SK-N-MC (cell line): ENCODE results near the gene DSG2.

Source experiments
- DNase-seq: peaks from one replicate; pipeline ENCODE4 v3.0.0-alpha.2; 2011; ENCODE audit warnings: low read depth, low spot score
- H3K27ac ChIP-seq: fragments of 200-600 bp; sonication (generic); 2 replicates; pipeline ENCODE4 v1.5.1; 2016; ENCODE audit warnings: mixed run types
- H3K36me3 ChIP-seq: fragments of 200-600 bp; sonication (generic); 2 replicates; pipeline ENCODE4 v1.6.1; 2017; ENCODE audit warnings: antibody characterized with exemption, low read length, mixed read lengths; ENCODE audit not compliant: insufficient read depth
- H3K4me3 ChIP-seq: fragments of 200-600 bp; sonication (generic); 2 replicates; pipeline ENCODE4 v1.5.1; 2016
- H3K9ac ChIP-seq: fragments of 200-600 bp; sonication (generic); 2 replicates; pipeline ENCODE4 v1.8.0; 2017; ENCODE audit warnings: mixed run types, mixed read lengths; ENCODE audit not compliant: insufficient read length
- H3K9me3 ChIP-seq: fragments of 200-600 bp; sonication (generic); 2 replicates; pipeline ENCODE4 v1.6.1; 2017; ENCODE audit warnings: low read depth, mild to moderate bottlenecking, antibody characterized with exemption, low read length, moderate library complexity, mixed read lengths
- EZH2 ChIP-seq: fragments of 200-600 bp; sonication (generic); IDR thresholded peaks from one replicate; pipeline ENCODE4 v1.6.1; 2017; ENCODE audit warnings: antibody characterized with exemption
- FOXP2 ChIP-seq: optimal IDR thresholded peaks from 2 replicates; pipeline ENCODE3; 2011; ENCODE audit warnings: mild to moderate bottlenecking, moderate library complexity; ENCODE audit not compliant: insufficient read depth; ENCODE audit errors: extremely low read length, control extremely low read depth
- POLR2AphosphoS5 ChIP-seq: IDR thresholded peaks from 2 replicates; pipeline ENCODE4 v1.6.1; 2012; ENCODE audit warnings: mild to moderate bottlenecking, low read depth, low read length, borderline replicate concordance

The DSG2 gene

DNA sequence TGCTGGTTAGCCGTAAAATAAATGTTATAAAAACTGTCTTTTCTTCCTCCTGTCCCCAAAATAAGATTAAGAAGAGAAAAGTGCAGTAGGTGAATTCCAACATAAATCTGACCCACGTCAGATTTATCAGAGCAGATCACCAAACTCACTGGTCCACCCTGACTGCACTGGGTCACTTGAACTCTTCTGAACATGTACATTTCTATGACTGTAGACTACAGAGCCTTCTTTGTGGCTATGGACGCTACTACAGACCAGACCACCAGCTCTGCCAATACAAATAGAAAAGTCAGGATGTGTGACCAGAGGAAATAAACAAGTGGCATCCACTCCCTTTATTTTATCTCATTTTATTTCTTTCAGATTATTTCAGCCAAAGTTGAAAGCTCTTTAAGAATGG, 11.6 kb downstream of the DSG2 start:
- Histone ChIP-seq H3K4me3 (no peak overlapping the region), H3K9me3 (no peaks in the 10 kb centered on the region), H3K9ac (no peak overlapping the region), H3K27ac (no peak overlapping the region), H3K36me3 (no peaks in the 10 kb centered on the region)
- TF ChIP-seq EZH2 (no peak), FOXP2 (no peak), POLR2AphosphoS5 (no peak)
- DNase-seq: no peak

DNA sequence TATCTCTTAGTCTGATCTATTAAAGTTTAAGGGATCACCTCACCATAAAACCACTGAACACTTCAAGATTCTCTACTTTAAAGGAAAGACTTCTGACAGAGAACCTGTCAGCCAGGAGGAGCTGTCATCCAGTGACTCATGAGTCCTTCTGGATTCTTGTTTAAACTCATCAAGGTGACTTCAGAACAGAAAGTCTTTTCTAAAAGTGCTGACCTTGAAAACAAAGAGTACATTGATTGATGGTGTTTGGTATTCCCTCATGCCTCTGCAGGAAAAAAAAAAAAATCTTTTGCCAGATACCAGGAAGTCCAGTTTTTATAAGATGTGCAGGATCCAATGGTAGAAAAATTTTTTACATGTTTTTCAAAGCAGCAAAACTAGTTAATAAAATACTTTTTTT, 12.3 kb downstream of the DSG2 start:
- H3K27ac ChIP-seq: no peak overlapping the region
- H3K4me3 ChIP-seq: no peak overlapping the region
- DNase-seq: no peak
- H3K36me3 ChIP-seq: no peaks in the 10 kb centered on the region
- H3K9me3 ChIP-seq: no peaks in the 10 kb centered on the region
- TF ChIP-seq POLR2AphosphoS5: no peak
- no peak for TF ChIP-seq EZH2
- TF ChIP-seq FOXP2: no peak
- H3K9ac ChIP-seq: no peak overlapping the region

GRCh38 chr18:31511098-31511497, 13.1 kb downstream of the DSG2 start:
- no peak overlapping the region for H3K9ac ChIP-seq
- no peak overlapping the region for H3K27ac ChIP-seq
- no peak for DNase-seq
- H3K36me3 ChIP-seq: no peaks in the 10 kb centered on the region
- H3K9me3 ChIP-seq: no peaks in the 10 kb centered on the region
- H3K4me3 ChIP-seq: no peak overlapping the region
- TF ChIP-seq FOXP2 (no peak), POLR2AphosphoS5 (no peak), EZH2 (no peak)

- H3K27ac ChIP-seq: no peak overlapping the region
- no peak for DNase-seq
- H3K9ac ChIP-seq: no peak overlapping the region
- H3K4me3 ChIP-seq: no peak overlapping the region
- no peaks in the 10 kb centered on the region for H3K36me3 ChIP-seq
- no peaks in the 10 kb centered on the region for H3K9me3 ChIP-seq
- TF ChIP-seq POLR2AphosphoS5: no peak
- no peak for TF ChIP-seq FOXP2
- no peak for TF ChIP-seq EZH2
These were observed 14.3 kb downstream of the DSG2 start for GRCh38 chr18:31512203-31512764.

DNA sequence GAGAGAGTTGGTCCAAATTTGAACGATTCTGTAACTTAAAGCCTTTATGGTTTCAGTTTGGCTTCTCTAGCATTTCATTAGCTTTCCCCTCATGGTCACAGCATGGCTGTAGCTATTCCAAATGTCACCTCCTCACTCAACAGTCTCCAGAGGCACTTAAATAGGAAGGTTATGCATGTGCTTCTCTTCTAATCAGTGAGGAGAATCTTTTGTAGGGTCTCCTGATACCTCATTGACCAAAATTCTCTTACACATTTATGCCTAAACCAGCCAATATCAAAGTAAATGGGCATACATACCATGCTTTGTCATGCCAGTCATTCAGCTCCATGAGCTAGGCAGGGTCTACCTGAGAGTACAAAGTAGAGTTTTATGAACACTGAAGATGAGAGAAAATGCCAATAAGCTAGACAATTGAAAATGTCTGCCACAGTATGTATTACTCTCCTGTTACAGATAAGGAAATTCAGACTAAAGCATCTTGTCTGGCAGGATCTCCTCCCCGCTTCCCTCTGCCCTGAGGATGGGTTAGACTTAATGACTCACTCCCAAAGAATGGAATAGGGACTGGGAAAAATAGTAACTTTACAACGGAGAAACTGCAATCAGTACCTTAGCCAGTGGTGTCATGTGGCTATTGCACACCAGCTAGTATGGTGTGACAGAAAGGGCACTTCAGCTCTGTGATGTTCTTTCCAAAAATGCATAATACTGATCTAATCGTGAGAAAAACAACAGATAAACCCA, 15.4 kb downstream of the DSG2 start:
- Histone ChIP-seq H3K9me3 (no peaks in the 10 kb centered on the region), H3K27ac (no peak overlapping the region), H3K4me3 (no peak overlapping the region), H3K9ac (no peak overlapping the region), H3K36me3 (no peaks in the 10 kb centered on the region)
- TF ChIP-seq POLR2AphosphoS5 (no peak), EZH2 (no peak), FOXP2 (no peak)
- DNase-seq: no peak

- no peak for DNase-seq
- Histone ChIP-seq H3K27ac (no peak overlapping the region), H3K9me3 (no peaks in the 10 kb centered on the region), H3K36me3 (no peaks in the 10 kb centered on the region), H3K4me3 (no peak overlapping the region), H3K9ac (no peak overlapping the region)
- TF ChIP-seq EZH2 (no peak), FOXP2 (no peak), POLR2AphosphoS5 (no peak)
These were observed 18.5 kb downstream of the DSG2 start for GRCh38 chr18:31516437-31516836.

DNA sequence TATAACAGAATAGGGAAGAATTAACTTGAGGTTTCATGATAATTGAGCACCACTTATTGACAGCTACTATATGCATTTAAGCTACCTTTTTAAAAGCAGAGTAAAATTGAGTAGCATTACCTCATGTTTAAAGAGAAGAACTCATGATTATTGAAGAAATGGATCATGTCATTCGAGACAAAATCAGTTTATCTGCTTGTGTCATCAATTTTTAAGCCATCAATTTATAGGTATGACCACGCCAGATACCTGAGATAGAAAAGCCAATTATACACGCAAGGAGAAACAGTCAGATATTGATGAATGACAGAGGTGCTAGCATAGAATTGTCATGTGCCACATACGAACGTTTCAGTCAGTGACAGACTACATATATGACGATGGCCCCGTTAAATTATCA, 28.4 kb downstream of the DSG2 start:
- no peak for TF ChIP-seq FOXP2
- no peak for TF ChIP-seq POLR2AphosphoS5
- TF ChIP-seq EZH2: no peak
- DNase-seq: no peak
- no peak overlapping the region for H3K27ac ChIP-seq
- H3K4me3 ChIP-seq: no peak overlapping the region
- no peaks in the 10 kb centered on the region for H3K36me3 ChIP-seq
- no peaks in the 10 kb centered on the region for H3K9me3 ChIP-seq
- H3K9ac ChIP-seq: no peak overlapping the region

GRCh38 chr18:31533236-31533635, 35.3 kb downstream of the DSG2 start:
- no peaks in the 10 kb centered on the region for H3K9me3 ChIP-seq
- no peak for DNase-seq
- no peak overlapping the region for H3K4me3 ChIP-seq
- no peaks in the 10 kb centered on the region for H3K36me3 ChIP-seq
- no peak overlapping the region for H3K27ac ChIP-seq
- TF ChIP-seq FOXP2 (no peak), EZH2 (no peak), POLR2AphosphoS5 (no peak)
- no peak overlapping the region for H3K9ac ChIP-seq

DNA sequence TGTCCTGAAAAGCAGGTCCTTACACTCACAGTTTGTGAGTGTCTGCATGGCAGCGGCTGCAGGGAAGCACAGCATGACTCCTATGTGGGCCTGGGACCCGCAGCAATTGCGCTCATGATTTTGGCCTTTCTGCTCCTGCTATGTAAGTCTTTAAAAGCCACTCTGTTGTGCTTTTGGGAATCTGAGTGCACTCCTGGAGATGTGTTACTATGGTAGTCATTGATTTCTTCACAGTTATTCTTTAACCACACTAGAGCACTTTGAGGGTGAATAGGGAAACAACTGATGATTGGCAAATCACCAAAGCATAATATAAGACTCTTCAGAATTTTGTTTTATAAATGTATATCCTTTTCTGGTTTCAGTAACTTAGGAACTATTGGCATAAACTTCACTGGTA, 40.9 kb downstream of the DSG2 start:
- H3K9me3 ChIP-seq: no peaks in the 10 kb centered on the region
- H3K9ac ChIP-seq: no peak overlapping the region
- no peaks in the 10 kb centered on the region for H3K36me3 ChIP-seq
- no peak for DNase-seq
- H3K4me3 ChIP-seq: no peak overlapping the region
- no peak for TF ChIP-seq POLR2AphosphoS5
- no peak overlapping the region for H3K27ac ChIP-seq
